Epithelial cell of esophagus (primary cell): ENCODE data around the gene CD36.

Experiments used
- DNase-seq: peaks from one replicate; pipeline ENCODE4 v3.0.0; 2010; ENCODE audit warnings: low read depth
- H3K4me3 ChIP-seq: 2 replicates; pipeline ENCODE4 v1.5.1; 2011; ENCODE audit warnings: mild to moderate bottlenecking, low read length, control low read depth
- TF ChIP-seq, protein P1 (sequence below): IDR thresholded peaks from 2 replicates; pipeline ENCODE4 v1.5.1; 2011; ENCODE audit warnings: low read depth, mild to moderate bottlenecking, low read length, control low read depth, inconsistent platforms; ENCODE audit not compliant: insufficient read depth; ENCODE audit errors: missing control alignments

CD36 gene

DNA sequence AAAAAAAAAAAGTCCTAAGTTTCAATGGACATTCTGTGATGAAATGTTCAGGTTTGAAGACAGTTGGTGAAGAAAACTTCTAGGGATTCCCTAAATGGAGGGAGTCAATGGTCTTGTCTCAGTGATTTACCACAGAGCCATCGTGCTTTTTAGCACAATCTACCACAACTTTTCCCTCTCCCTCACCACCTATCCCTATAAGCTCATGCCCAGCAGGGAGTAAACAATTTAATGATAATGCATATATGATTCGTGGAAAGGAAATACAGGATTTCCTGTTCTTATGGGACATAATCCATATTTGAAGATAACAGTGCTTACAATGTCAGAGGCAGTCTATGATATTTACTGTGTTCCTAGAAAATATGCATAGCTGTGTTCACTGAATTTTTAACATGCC, 38.4 kb upstream of the CD36 start:
- no peak for DNase-seq
- no peak overlapping the region for H3K4me3 ChIP-seq
- TF ChIP-seq, protein P1, sequence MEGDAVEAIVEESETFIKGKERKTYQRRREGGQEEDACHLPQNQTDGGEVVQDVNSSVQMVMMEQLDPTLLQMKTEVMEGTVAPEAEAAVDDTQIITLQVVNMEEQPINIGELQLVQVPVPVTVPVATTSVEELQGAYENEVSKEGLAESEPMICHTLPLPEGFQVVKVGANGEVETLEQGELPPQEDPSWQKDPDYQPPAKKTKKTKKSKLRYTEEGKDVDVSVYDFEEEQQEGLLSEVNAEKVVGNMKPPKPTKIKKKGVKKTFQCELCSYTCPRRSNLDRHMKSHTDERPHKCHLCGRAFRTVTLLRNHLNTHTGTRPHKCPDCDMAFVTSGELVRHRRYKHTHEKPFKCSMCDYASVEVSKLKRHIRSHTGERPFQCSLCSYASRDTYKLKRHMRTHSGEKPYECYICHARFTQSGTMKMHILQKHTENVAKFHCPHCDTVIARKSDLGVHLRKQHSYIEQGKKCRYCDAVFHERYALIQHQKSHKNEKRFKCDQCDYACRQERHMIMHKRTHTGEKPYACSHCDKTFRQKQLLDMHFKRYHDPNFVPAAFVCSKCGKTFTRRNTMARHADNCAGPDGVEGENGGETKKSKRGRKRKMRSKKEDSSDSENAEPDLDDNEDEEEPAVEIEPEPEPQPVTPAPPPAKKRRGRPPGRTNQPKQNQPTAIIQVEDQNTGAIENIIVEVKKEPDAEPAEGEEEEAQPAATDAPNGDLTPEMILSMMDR: no peak

DNA sequence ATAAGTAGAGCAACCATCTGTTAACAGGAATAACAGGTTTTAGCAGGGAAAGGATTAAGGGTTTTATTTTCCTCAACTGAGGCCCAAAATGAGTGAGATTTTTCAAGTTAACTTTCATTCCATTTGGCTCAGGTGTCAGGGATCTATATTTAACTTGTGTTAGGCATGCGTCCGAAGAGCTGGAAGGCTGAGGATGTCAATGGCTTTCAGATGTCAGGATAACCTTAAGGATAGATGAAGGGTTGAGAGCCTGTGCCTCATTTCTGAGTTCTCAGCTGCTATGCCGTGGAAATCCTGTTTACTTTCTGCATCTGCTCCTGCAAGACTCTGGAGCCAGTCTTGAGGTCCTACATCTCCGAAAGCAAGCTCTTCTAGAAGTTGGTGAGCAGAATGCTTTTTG, 36.4 kb upstream of the CD36 start:
- no peak for DNase-seq
- TF ChIP-seq, protein P1: no peak
- H3K4me3 ChIP-seq: no peak overlapping the region

DNA sequence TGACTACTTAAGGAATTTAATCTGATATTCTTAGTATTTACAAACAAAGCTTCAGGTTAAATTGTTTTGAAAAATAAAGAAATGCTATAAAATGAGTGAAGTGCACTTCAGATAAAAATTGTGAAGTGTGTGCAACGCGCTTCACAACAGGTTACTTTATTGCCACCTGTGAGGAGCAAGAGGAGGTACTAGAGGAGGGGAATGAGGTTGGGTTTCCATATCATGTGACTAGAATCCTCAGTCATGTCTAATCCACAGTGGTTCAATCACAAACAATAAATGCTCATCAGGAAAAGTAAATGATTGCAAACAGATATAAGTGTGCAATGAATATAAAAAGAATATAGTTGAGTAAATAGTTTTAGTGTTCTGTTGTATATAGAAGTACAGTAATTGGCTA, 34.5 kb upstream of the CD36 start:
- no peak for DNase-seq
- no peak overlapping the region for H3K4me3 ChIP-seq
- TF ChIP-seq, protein P1: no peak

DNA sequence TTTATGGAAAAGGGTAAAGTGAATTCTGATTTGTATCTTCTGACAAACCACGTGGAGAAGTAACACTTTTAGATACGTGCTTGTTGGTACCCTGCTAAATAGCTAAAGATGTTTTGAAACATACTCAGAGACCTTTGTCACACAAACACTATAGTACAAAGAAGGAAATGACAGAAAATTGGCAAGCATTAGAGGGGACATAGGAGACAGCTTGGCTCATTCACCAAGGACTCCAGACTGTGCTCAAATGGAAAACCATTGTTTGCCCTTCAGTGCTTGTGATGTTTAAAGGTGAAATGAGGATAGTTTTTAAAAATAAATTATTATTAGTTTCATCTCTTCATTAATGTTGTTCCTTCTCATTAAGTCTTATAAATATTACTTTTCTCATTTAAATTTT, 34.0 kb upstream of the CD36 start:
- TF ChIP-seq, protein P1: no peak
- no peak for DNase-seq
- no peak overlapping the region for H3K4me3 ChIP-seq

DNA sequence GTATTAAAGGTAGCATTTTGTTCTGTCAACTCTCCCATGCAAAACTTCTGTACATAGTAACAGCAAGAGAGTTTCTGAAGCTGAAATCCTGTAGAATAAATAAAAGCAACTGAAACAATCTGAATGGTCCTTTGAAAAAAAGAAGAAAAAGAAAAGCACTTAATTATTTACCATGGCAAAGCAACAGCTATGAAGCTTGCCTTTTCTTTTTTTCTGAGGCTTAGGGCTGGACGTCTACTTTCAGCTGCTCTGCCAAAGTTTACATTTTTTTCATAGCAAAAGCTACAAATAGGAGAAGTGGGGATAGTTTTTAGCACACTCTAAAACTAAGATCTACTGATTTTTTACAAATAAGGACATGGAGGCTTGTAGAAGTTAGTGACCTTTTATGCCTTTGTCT, 31.3 kb upstream of the CD36 start:
- TF ChIP-seq, protein P1: no peak
- H3K4me3 ChIP-seq: no peak overlapping the region
- no peak for DNase-seq

DNA sequence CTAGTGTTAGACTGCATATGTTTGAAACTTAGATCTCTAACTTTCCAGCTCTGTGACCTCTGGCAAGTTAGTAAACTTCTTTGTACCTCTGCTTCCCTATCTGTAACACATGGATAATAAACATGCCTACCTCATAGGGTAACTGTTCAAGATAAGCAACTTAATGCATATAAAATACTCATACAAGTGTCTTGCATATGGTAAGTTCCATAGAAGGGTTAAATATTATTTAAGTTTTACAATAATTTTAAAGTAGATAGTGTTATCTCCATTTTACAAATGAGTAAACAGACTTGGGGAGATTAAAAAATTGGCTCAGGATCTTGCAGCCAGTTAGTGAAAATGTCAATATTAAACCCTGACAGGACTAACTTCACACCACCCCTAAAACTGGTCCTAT, 30.1 kb upstream of the CD36 start:
- H3K4me3 ChIP-seq: no peak overlapping the region
- no peak for DNase-seq
- TF ChIP-seq, protein P1: no peak

DNA sequence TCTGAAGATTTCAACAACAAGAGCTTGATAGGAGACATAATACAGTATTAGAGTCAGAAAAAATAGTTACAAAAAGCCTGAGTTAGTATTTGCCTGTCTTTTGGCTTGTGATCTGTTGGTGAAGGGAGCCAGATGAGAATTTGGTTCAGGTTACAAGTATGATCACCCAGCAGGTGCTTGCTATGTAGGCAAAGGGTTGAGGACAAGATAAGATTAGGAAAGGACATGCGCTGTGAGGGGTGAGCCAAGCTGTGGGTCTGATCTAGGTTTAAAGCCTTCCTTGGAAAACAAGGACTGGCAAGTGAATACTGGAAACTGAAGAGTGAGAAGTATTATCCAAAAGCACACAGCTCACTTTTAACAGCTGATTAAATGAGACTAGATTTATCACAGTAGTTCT, 28.7 kb upstream of the CD36 start:
- no peak for DNase-seq
- TF ChIP-seq, protein P1: no peak
- no peak overlapping the region for H3K4me3 ChIP-seq
